ENCODE data around the gene NHS.

Gene NHS

GRCh38 chrX:17605676-17606075 is 230.7 kb downstream of the NHS start:
- H3K27ac ChIP-seq (ENCODE audit: insufficient read depth in 1 of 2, low read depth in 1 of 2, low read length in 2 of 2, poor library complexity in 1 of 2, severe bottlenecking in 2 of 2): no peak overlapping the region
- no peaks in the 10 kb centered on the region for H3K36me3 ChIP-seq (ENCODE audit: control insufficient read depth in 4 of 4, insufficient read depth in 4 of 4, low read length in 3 of 4)
- ChIA-PET POLR2A (no interaction called here), CTCF (no interaction called here)
- no peaks in the 10 kb centered on the region for H3K4me1 ChIP-seq (ENCODE audit: control extremely low read depth in 1 of 4, control insufficient read depth in 4 of 4, insufficient read depth in 4 of 4, low read length in 3 of 4)
- no peak overlapping the region for H3K4me3 ChIP-seq (ENCODE audit: control insufficient read depth in 1 of 7, extremely low read depth in 1 of 7, insufficient read depth in 4 of 7, low read depth in 2 of 7, low read length in 6 of 7)
- 69% methylated on average over 3 of the region's 3 CpGs for WGBS (ENCODE audit: insufficient coverage)
- DNase-seq: no peak
- H3K27me3 ChIP-seq (replicated peaks in 2 of 5; ENCODE audit: control insufficient read depth in 4 of 5, insufficient read depth in 5 of 5, low read length in 4 of 5): peaks cover 0 to 7% (median 0%) of the 10 kb centered on the region in 5 experiments
- H3K9me3 ChIP-seq (ENCODE audit: control extremely low read depth in 1 of 5, control insufficient read depth in 4 of 5, insufficient read depth in 2 of 5, low read depth in 1 of 5, low read length in 4 of 5): no peaks in the 10 kb centered on the region

- H3K4me3 ChIP-seq (ENCODE audit: control insufficient read depth in 1 of 7, extremely low read depth in 1 of 7, insufficient read depth in 4 of 7, low read depth in 2 of 7, low read length in 6 of 7): no peak overlapping the region
- POLR2A ChIA-PET: no interaction called here
- DNase-seq: no peak
- no peaks in the 10 kb centered on the region for H3K4me1 ChIP-seq (ENCODE audit: control extremely low read depth in 1 of 4, control insufficient read depth in 4 of 4, insufficient read depth in 4 of 4, low read length in 3 of 4)
- H3K36me3 ChIP-seq (ENCODE audit: control insufficient read depth in 4 of 4, insufficient read depth in 4 of 4, low read length in 3 of 4): no peaks in the 10 kb centered on the region
- no peak overlapping the region for H3K27ac ChIP-seq (ENCODE audit: insufficient read depth in 1 of 2, low read depth in 1 of 2, low read length in 2 of 2, poor library complexity in 1 of 2, severe bottlenecking in 2 of 2)
- H3K9me3 ChIP-seq (ENCODE audit: control extremely low read depth in 1 of 5, control insufficient read depth in 4 of 5, insufficient read depth in 2 of 5, low read depth in 1 of 5, low read length in 4 of 5): no peaks in the 10 kb centered on the region
- CTCF ChIA-PET: no interaction called here
- H3K27me3 ChIP-seq (replicated peaks in 2 of 5; ENCODE audit: control insufficient read depth in 4 of 5, insufficient read depth in 5 of 5, low read length in 4 of 5): peaks cover 0 to 7% (median 0%) of the 10 kb centered on the region in 5 experiments
- WGBS (ENCODE audit: insufficient coverage): 79% methylated on average over 4 of the region's 4 CpGs
Measured at GRCh38 chrX:17606231-17606630, 231.2 kb downstream of the NHS start.

GRCh38 chrX:17608888-17609287 is 233.9 kb downstream of the NHS start:
- no peaks in the 10 kb centered on the region for H3K9me3 ChIP-seq (ENCODE audit: control extremely low read depth in 1 of 5, control insufficient read depth in 4 of 5, insufficient read depth in 2 of 5, low read depth in 1 of 5, low read length in 4 of 5)
- no peak overlapping the region for H3K4me3 ChIP-seq (ENCODE audit: control insufficient read depth in 1 of 7, extremely low read depth in 1 of 7, insufficient read depth in 4 of 7, low read depth in 2 of 7, low read length in 6 of 7)
- ChIA-PET CTCF (no interaction called here), POLR2A (no interaction called here)
- H3K27me3 ChIP-seq (replicated peaks in 2 of 5; ENCODE audit: control insufficient read depth in 4 of 5, insufficient read depth in 5 of 5, low read length in 4 of 5): peaks cover 0 to 7% (median 0%) of the 10 kb centered on the region in 5 experiments
- WGBS (ENCODE audit: insufficient coverage): 60% methylated on average over 1 of the region's 2 CpGs
- no peaks in the 10 kb centered on the region for H3K4me1 ChIP-seq (ENCODE audit: control extremely low read depth in 1 of 4, control insufficient read depth in 4 of 4, insufficient read depth in 4 of 4, low read length in 3 of 4)
- no peak overlapping the region for H3K27ac ChIP-seq (ENCODE audit: insufficient read depth in 1 of 2, low read depth in 1 of 2, low read length in 2 of 2, poor library complexity in 1 of 2, severe bottlenecking in 2 of 2)
- no peaks in the 10 kb centered on the region for H3K36me3 ChIP-seq (ENCODE audit: control insufficient read depth in 4 of 4, insufficient read depth in 4 of 4, low read length in 3 of 4)
- DNase-seq: no peak

GRCh38 chrX:17610788-17611187 is 235.8 kb downstream of the NHS start:
- peaks cover 0 to 7% (median 0%) of the 10 kb centered on the region in 5 experiments for H3K27me3 ChIP-seq (replicated peaks in 2 of 5; ENCODE audit: control insufficient read depth in 4 of 5, insufficient read depth in 5 of 5, low read length in 4 of 5)
- no peaks in the 10 kb centered on the region for H3K36me3 ChIP-seq (ENCODE audit: control insufficient read depth in 4 of 4, insufficient read depth in 4 of 4, low read length in 3 of 4)
- H3K4me3 ChIP-seq (ENCODE audit: control insufficient read depth in 1 of 7, extremely low read depth in 1 of 7, insufficient read depth in 4 of 7, low read depth in 2 of 7, low read length in 6 of 7): no peak overlapping the region
- POLR2A ChIA-PET: no interaction called here
- no peak for DNase-seq
- no peaks in the 10 kb centered on the region for H3K4me1 ChIP-seq (ENCODE audit: control extremely low read depth in 1 of 4, control insufficient read depth in 4 of 4, insufficient read depth in 4 of 4, low read length in 3 of 4)
- no peaks in the 10 kb centered on the region for H3K9me3 ChIP-seq (ENCODE audit: control extremely low read depth in 1 of 5, control insufficient read depth in 4 of 5, insufficient read depth in 2 of 5, low read depth in 1 of 5, low read length in 4 of 5)
- CTCF ChIA-PET: no interaction called here
- 100% methylated on average over 5 of the region's 5 CpGs for WGBS (ENCODE audit: insufficient coverage)
- H3K27ac ChIP-seq (ENCODE audit: insufficient read depth in 1 of 2, low read depth in 1 of 2, low read length in 2 of 2, poor library complexity in 1 of 2, severe bottlenecking in 2 of 2): no peak overlapping the region

- Histone ChIP-seq H3K9me3 (ENCODE audit: control extremely low read depth in 1 of 5, control insufficient read depth in 4 of 5, insufficient read depth in 2 of 5, low read depth in 1 of 5, low read length in 4 of 5) (no peaks in the 10 kb centered on the region), H3K27ac (ENCODE audit: insufficient read depth in 1 of 2, low read depth in 1 of 2, low read length in 2 of 2, poor library complexity in 1 of 2, severe bottlenecking in 2 of 2) (no peak overlapping the region), H3K4me1 (ENCODE audit: control extremely low read depth in 1 of 4, control insufficient read depth in 4 of 4, insufficient read depth in 4 of 4, low read length in 3 of 4) (no peaks in the 10 kb centered on the region), H3K27me3 (replicated peaks in 2 of 5; ENCODE audit: control insufficient read depth in 4 of 5, insufficient read depth in 5 of 5, low read length in 4 of 5) (peaks cover 0 to 3% (median 0%) of the 10 kb centered on the region in 5 experiments), H3K36me3 (ENCODE audit: control insufficient read depth in 4 of 4, insufficient read depth in 4 of 4, low read length in 3 of 4) (no peaks in the 10 kb centered on the region), H3K4me3 (ENCODE audit: control insufficient read depth in 1 of 7, extremely low read depth in 1 of 7, insufficient read depth in 4 of 7, low read depth in 2 of 7, low read length in 6 of 7) (no peak overlapping the region)
- DNase-seq: no peak
- POLR2A ChIA-PET: no interaction called here
- CTCF ChIA-PET: no interaction called here
- 83% methylated on average over 1 of the region's 5 CpGs for WGBS (ENCODE audit: insufficient coverage)
Measured at GRCh38 chrX:17613979-17614588, 239.1 kb downstream of the NHS start.

GRCh38 chrX:17616936-17617335 is 241.9 kb downstream of the NHS start:
- WGBS (ENCODE audit: insufficient coverage): 85% methylated on average over 4 of the region's 9 CpGs
- ChIA-PET POLR2A (no interaction called here), CTCF (no interaction called here)
- H3K27ac ChIP-seq (ENCODE audit: insufficient read depth in 1 of 2, low read depth in 1 of 2, low read length in 2 of 2, poor library complexity in 1 of 2, severe bottlenecking in 2 of 2): no peak overlapping the region
- no peaks in the 10 kb centered on the region for H3K9me3 ChIP-seq (ENCODE audit: control extremely low read depth in 1 of 5, control insufficient read depth in 4 of 5, insufficient read depth in 2 of 5, low read depth in 1 of 5, low read length in 4 of 5)
- DNase-seq: no peak
- H3K4me1 ChIP-seq (ENCODE audit: control extremely low read depth in 1 of 4, control insufficient read depth in 4 of 4, insufficient read depth in 4 of 4, low read length in 3 of 4): no peaks in the 10 kb centered on the region
- no peak overlapping the region for H3K4me3 ChIP-seq (ENCODE audit: control insufficient read depth in 1 of 7, extremely low read depth in 1 of 7, insufficient read depth in 4 of 7, low read depth in 2 of 7, low read length in 6 of 7)
- no peaks in the 10 kb centered on the region for H3K36me3 ChIP-seq (ENCODE audit: control insufficient read depth in 4 of 4, insufficient read depth in 4 of 4, low read length in 3 of 4)
- H3K27me3 ChIP-seq (replicated peaks in 2 of 5; ENCODE audit: control insufficient read depth in 4 of 5, insufficient read depth in 5 of 5, low read length in 4 of 5): peaks cover 0 to 7% (median 0%) of the 10 kb centered on the region in 5 experiments

- POLR2A ChIA-PET: no interaction called here
- DNase-seq: no peak
- H3K27me3 ChIP-seq (replicated peaks in 2 of 5; ENCODE audit: control insufficient read depth in 4 of 5, insufficient read depth in 5 of 5, low read length in 4 of 5): peaks cover 0 to 7% (median 0%) of the 10 kb centered on the region in 5 experiments
- no peak overlapping the region for H3K27ac ChIP-seq (ENCODE audit: insufficient read depth in 1 of 2, low read depth in 1 of 2, low read length in 2 of 2, poor library complexity in 1 of 2, severe bottlenecking in 2 of 2)
- no peaks in the 10 kb centered on the region for H3K9me3 ChIP-seq (ENCODE audit: control extremely low read depth in 1 of 5, control insufficient read depth in 4 of 5, insufficient read depth in 2 of 5, low read depth in 1 of 5, low read length in 4 of 5)
- WGBS (ENCODE audit: insufficient coverage): 83% methylated on average over 1 of the region's 3 CpGs
- H3K4me1 ChIP-seq (ENCODE audit: control extremely low read depth in 1 of 4, control insufficient read depth in 4 of 4, insufficient read depth in 4 of 4, low read length in 3 of 4): no peaks in the 10 kb centered on the region
- CTCF ChIA-PET: no interaction called here
- no peaks in the 10 kb centered on the region for H3K36me3 ChIP-seq (ENCODE audit: control insufficient read depth in 4 of 4, insufficient read depth in 4 of 4, low read length in 3 of 4)
- H3K4me3 ChIP-seq (ENCODE audit: control insufficient read depth in 1 of 7, extremely low read depth in 1 of 7, insufficient read depth in 4 of 7, low read depth in 2 of 7, low read length in 6 of 7): no peak overlapping the region
Measured at GRCh38 chrX:17617806-17618205, 242.8 kb downstream of the NHS start.
